Tibial artery (tissue), 4 donors: ENCODE results near the gene WASF2.

ENCODE experiments used
- DNase-seq, 2 donors: peaks; one replicate each; pipeline ENCODE4 v3.0.0-alpha.2; 2019
- H3K27ac ChIP-seq, 2 donors: fragments of 200-600 bp; sonication (generic) in 1 of 2; 1 replicate in 1 of 2; 2 replicates in 1 of 2; pipeline ENCODE4 v1.5.1; 2018 to 2019; ENCODE audit warnings: mild to moderate bottlenecking in 1 of 2
- H3K27me3 ChIP-seq, 2 donors: fragments of 200-600 bp; sonication (generic) in 1 of 2; one replicate each; pipeline versions ENCODE4 v1.5.1 to v1.6.0; 2016 to 2019
- H3K36me3 ChIP-seq, 3 donors: fragments of 200-600 bp; sonication (generic) in 2 of 3; one replicate each; pipeline ENCODE4 v1.5.1; 2016 to 2019; ENCODE audit warnings: mild to moderate bottlenecking in 2 of 3
- H3K4me1 ChIP-seq, 4 donors: fragments of 200-600 bp; sonication (generic) in 2 of 4; 1 replicate in 3 of 4; 2 replicates in 1 of 4; pipeline ENCODE4 v1.5.1; 2016 to 2019
- H3K4me3 ChIP-seq, 2 donors: fragments of 200-600 bp; sonication (generic) in 1 of 2; 1 replicate in 1 of 2; 2 replicates in 1 of 2; pipeline ENCODE4 v1.5.1; 2018 to 2019; ENCODE audit warnings: mild to moderate bottlenecking in 2 of 2
- H3K9me3 ChIP-seq, 3 donors: fragments of 200-600 bp; sonication (generic) in 1 of 3; one replicate each; pipeline ENCODE4 v1.5.1; 2016 to 2019
- CTCF ChIP-seq, 2 experiments: fragments of 200-600 bp in 1 of 2; fragments of 450-650 bp in 1 of 2; IDR thresholded peaks; one replicate each; pipeline ENCODE4 v1.5.1; 2017 to 2019; ENCODE audit warnings: antibody characterized with exemption in 2 of 2, mild to moderate bottlenecking in 1 of 2, moderate library complexity in 1 of 2
- intact Hi-C: fragments of 100-400 bp; cut with DNase I; formaldehyde crosslinking; loops from one replicate; pipeline ENCODE4 v1.15.0; 2023; ENCODE audit warnings: low total_unique reads

The WASF2 gene

GRCh38 chr1:27381969-27382762 lies 107.8 kb downstream of the WASF2 start:
- Histone ChIP-seq H3K4me1 (peaks cover 0 to 35% (median 2%) of the 10 kb centered on the region in 4 donors), H3K27ac (no peak overlapping the region), H3K36me3 (no peaks in the 10 kb centered on the region), H3K27me3 (peaks cover 0 to 16% of the 10 kb centered on the region in 2 donors), H3K4me3 (no peak overlapping the region), H3K9me3 (no peaks in the 10 kb centered on the region)
- no peak for TF ChIP-seq CTCF (IDR thresholded peaks at IDR 0.05)
- intact Hi-C loops, result loop anchor here (10.0 kb wide), 1 partner anchor 277 kb away; no protein-coding TSS in a partner anchor
- DNase-seq, result no peak

GRCh38 chr1:27380766-27381733 lies 108.9 kb downstream of the WASF2 start:
- no peak for TF ChIP-seq CTCF (IDR thresholded peaks at IDR 0.05)
- no peak for DNase-seq

GRCh38 chr1:27380224-27380623 lies 109.7 kb downstream of the WASF2 start:
- TF ChIP-seq CTCF (IDR thresholded peaks at IDR 0.05), result no peak
- H3K4me3 ChIP-seq, result no peak overlapping the region
- intact Hi-C loops, result loop anchor here (10.0 kb wide), 1 partner anchor 275 kb away; no protein-coding TSS in a partner anchor
- H3K4me1 ChIP-seq, result peaks cover 0 to 35% (median 2%) of the 10 kb centered on the region in 4 donors
- H3K9me3 ChIP-seq, result no peaks in the 10 kb centered on the region
- no peak for DNase-seq
- peaks cover 0 to 16% of the 10 kb centered on the region in 2 donors for H3K27me3 ChIP-seq
- H3K27ac ChIP-seq, result no peak overlapping the region
- H3K36me3 ChIP-seq, result no peaks in the 10 kb centered on the region

More at GRCh38 chr1:27380766-27381733, 108.9 kb downstream of the WASF2 start:
- H3K4me3 ChIP-seq, result no peak overlapping the region
- peaks cover 0 to 16% of the 10 kb centered on the region in 2 donors for H3K27me3 ChIP-seq
- H3K36me3 ChIP-seq, result no peaks in the 10 kb centered on the region
- no peaks in the 10 kb centered on the region for H3K9me3 ChIP-seq
- peaks cover 0 to 35% (median 2%) of the 10 kb centered on the region in 4 donors for H3K4me1 ChIP-seq
- intact Hi-C loops, result loop anchor here (10.0 kb wide), 1 partner anchor 276 kb away; no protein-coding TSS in a partner anchor
- H3K27ac ChIP-seq, result no peak overlapping the region

- intact Hi-C loops, result loop anchor here (10.0 kb wide), 1 partner anchor 275 kb away; no protein-coding TSS in a partner anchor
- H3K4me1 ChIP-seq, result peaks cover 0 to 35% (median 2%) of the 10 kb centered on the region in 4 donors
- no peaks in the 10 kb centered on the region for H3K36me3 ChIP-seq
- no peak overlapping the region for H3K4me3 ChIP-seq
- H3K9me3 ChIP-seq, result no peaks in the 10 kb centered on the region
- no peak for TF ChIP-seq CTCF (IDR thresholded peaks at IDR 0.05)
- peaks cover 0 to 16% of the 10 kb centered on the region in 2 donors for H3K27me3 ChIP-seq
- no peak for DNase-seq
- no peak overlapping the region for H3K27ac ChIP-seq
These were observed 110.3 kb downstream of the WASF2 start for GRCh38 chr1:27379564-27380122.
